Stimulated activated CD4-positive, alpha-beta T cell treated with anti-CD3 and anti-CD28 coated beads, Interleukin-12 subunit alpha, Interleukin-12 subunit beta, amount 100 ng/mL, for 48 hours (primary cell): Measurements from ENCODE around the gene FSTL1.

Experiments used
- DNase-seq, 3 donors: peaks; one replicate each; pipeline ENCODE4 v3.0.0-alpha.2; 2020; ENCODE audit warnings: low read depth in 2 of 3, low spot score in 1 of 3

FSTL1 gene

GRCh38 chr3:120450600-120451271 is at the start of gene FSTL1:
Gene FSTL1 (minus strand): TSS chr3:120450992. CDS start chr3:120450746, 246 bp downstream.
- peak in 1 of 3 donors; percentile 0 for DNase-seq

- no peak for DNase-seq
Observed at GRCh38 chr3:120498556-120499346, 48.0 kb upstream of the FSTL1 start.

DNA sequence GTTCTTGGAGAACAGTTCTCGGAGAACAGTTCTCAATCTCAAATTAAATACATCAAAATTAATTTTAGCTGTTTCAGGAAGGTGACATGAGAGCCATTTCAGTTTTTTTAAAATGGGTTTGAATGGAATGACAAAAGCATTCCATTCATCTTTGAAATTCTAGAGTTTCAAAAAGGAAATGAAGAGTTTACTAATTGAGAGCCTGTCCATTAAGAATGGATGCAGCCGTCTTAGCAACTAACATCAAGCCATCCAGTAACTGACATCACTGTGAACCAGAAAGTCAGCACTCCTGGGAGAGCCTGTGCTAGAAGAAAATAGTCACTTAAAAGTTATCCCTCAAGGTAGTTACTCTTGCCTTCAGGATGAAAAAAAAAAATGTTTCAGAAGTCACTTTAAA is 47.0 kb upstream of the FSTL1 start:
- no peak for DNase-seq

GRCh38 chr3:120497336-120497735 is 46.5 kb upstream of the FSTL1 start:
- no peak for DNase-seq

DNA sequence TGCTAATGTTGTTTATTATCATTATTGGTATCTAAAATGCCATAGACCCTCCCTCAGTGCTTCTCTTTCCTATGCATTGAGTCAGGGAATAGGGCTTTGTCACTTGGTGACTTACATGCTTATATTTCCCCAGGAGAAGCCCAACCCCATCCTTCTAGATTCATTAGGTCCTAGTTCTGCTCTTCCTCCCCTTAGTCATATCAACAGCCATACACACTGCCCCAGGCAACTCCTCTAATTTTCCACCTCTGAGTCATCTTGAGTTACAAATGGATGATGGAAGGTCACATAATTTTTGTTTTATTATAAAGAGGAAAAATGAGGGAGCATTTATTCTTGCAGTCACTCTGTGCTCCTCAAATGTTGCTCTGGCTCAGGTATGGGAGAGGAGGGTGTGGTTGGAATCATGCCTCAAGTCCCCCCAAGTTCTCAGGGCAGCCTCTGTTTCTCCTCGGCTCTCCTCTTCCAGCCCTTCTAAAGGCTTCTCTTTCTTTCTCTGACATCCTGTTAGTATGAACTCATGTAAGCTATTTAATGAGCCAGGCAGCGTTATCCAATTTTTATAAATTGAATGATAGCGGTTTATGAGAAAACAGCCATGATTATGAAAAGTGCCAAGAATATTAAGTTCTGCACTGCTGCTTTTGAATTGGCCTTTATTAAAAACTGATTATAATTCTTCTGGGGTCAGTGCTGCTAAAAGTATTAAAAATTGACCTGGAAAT is 45.6 kb upstream of the FSTL1 start:
- no peak for DNase-seq

DNA sequence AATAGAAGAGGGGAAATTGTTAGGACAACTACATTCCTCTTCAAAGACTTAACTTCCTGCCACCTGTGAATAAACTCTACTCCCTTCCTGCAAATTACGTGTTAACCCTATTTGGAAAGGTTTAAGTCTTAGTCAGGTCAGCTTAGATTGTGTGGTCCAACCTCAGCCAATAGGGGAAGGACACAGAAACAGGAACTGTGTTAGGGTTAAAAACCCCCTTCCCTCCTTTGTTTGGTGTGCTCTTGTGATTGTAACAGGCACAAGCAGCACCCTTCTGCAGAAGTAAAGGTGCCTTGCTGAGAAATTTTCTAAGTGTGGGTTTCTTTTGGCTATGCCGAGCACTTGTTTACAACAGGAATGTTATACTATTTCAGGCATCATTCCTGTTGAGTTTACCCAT is 45.0 kb upstream of the FSTL1 start:
- no peak for DNase-seq

DNA sequence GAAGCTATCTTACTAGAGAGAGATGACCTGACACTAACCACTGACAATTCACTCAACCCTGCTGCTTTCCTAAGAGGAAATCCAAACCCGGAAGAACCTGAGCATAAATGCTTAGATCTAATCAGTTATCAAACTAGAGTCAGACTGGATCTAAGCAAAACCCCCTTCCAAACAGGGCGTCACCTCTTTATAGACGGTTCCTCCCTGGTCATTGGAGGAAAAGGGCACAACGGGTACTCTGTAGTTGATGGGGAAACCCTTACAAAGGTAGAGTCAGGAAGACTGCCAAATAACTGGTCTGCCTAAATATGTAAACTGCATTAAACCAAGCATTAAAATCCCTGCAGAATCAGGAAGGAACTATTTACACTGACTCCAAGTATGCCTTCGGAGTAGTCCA is 41.3 kb upstream of the FSTL1 start:
- DNase-seq, result no peak

DNA sequence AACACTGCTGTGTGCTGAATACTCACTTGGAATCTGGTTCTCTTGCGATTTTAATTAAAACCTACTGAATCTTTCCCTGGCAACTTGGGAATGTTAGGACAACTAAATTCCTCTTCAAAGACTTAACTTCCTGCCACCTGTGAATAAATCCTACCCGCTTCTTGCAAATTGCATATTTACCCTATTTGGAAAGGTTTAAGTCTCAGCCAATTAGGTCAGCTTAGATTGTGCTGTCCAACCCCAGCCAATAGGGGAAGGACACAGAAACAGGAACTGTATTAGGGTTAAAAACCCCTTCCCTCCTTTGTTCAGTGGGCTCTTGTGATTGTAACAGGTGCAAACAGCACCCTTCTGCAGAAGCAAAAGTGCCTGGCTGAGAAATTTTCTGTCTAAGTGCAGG is 38.6 kb upstream of the FSTL1 start:
- DNase-seq, result no peak

DNA sequence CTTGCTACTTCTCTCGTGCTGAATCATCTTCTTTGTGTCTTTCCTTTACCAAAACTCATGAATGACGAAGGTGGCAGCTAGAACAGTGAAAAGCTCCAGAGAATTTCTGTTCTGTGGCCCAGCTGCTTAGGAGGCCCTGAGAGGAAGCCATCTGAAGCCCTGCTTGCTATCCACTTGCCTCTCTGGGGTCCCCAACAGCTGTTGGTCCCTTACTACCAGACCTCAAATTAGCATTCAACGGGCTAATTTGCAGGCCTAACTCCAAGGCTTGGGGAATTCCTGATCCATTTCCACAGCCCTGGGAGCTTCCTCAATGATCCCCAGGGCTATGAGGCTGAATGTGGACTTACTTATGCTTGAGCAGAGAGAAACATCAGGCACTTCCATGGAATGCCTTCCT is 37.5 kb upstream of the FSTL1 start:
- DNase-seq, result no peak

GRCh38 chr3:120487191-120487650 is 36.4 kb upstream of the FSTL1 start:
- DNase-seq, result no peak

DNA sequence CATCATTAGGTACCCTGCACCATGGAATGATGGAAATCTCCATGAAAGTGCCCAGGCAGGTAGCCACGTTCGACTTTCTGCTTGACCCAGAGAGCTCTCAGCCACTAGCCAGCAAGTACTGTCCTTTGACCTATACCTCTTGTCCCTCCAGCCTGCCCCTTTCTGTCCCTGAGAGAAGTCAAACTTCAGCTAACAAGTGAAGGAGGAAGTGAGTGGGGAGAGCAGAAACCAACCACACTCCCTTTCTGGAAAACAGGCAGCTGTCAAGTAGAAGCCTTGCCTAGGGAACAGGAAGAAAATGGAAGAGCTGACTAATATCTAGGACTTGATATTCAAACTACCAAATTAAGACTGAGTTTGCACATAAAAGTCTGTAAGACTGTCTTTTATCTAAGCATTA is 30.3 kb upstream of the FSTL1 start:
- DNase-seq, result no peak

- no peak for DNase-seq
Observed at GRCh38 chr3:120477781-120478180, 27.0 kb upstream of the FSTL1 start.

DNA sequence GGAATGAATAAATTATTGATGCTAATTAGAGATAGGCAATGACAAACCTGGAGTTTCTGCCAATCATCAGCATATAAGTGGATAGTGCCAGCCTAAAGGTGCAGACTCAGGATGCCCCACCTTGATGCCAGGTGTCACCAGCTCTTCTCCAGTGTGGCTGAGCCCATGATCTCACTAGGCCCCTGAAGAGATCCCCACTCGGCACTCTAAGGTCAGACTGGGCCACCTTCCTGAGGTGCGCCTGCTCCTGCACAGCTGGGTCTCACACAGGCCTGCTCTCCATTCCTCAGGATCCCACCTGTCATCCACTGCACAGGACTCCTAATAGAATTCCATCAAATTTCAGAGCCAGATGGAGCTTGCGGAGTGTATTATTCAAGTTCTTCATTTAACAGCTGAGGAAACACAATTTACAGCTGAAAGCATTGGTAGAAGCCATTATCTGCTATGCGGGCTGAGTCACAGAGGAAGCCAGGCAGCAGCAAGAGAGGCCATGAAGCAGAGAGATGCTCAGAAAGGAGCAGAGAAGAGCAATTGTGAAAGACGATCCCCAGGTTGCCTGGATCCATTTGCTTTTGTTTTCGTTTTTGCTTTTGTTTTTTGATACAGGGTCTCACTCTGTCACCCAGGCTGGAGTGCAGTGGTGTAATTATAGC is 25.1 kb upstream of the FSTL1 start:
- DNase-seq, result no peak

DNA sequence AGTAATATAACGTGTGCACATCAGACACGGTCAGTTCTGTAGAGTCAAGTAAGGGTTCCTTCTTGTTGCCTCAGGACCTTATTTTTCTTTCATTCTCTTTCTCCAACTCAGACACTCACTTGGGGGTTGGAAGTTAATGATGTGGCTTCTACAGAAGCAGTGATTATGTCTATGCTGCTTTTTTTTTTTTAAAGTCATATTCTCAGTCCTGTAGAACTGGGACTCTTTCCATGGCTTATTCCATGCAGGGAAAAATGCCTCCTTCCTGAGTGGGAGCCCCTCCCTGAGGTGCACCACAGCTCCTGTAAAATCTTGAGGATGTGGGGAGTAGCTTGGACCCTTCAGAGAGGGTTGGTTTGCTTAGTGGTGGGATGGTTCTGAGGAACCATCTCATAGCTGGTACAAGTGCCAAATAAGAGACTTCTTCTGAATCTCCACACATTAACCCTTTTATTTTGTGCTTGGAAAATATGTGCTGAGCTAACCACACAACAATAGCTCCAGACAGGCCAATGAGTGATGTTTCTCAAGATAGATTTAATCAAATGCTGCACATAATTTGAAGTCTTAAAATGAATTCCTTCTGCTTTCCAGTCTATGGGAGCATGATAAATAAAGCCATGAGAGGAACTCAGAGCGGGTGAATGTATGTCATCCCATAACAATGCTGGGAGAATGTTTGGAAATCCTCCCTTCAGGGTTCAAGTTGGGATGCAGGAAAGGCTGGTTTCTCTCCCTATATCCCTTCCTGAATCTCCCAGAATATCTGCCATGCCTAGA is 23.3 kb upstream of the FSTL1 start:
- DNase-seq, result no peak

- DNase-seq, result no peak
Observed at GRCh38 chr3:120473389-120473788, 22.6 kb upstream of the FSTL1 start.

DNA sequence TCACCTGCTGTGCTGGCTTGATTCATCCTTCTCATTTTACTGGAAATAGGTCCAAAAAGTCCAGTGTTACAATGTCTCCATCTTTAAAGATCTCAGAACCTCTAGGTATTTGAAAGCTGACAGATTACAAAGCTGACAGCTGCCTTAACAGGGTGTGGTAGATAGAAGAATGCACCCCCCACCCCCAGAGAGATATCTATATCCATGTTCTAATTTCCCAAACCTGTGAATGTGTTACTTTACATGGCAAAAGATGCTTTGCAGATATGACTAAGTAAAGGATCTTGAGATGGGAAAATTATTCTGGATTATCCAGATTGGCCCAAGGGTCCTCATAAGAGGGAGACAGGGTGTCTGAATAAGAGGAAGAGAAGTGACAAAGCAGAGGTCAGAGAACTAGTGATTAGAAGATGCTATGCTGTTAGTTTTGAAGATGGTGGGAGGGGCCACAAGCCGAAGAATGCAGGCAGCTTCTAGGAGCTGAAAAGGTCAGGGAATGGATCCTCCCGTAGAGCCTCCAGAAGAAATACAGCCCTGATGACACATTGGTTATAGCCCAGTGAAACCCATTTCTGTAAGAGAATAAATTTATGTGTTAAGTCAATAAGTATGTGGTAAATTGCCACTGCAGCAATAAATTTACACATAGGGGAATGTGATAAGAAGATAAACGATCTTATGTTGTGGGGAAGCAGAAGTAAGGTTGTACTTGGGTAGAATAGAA is 21.5 kb upstream of the FSTL1 start:
- no peak for DNase-seq

GRCh38 chr3:120471643-120472042 is 20.9 kb upstream of the FSTL1 start:
- DNase-seq, result no peak

DNA sequence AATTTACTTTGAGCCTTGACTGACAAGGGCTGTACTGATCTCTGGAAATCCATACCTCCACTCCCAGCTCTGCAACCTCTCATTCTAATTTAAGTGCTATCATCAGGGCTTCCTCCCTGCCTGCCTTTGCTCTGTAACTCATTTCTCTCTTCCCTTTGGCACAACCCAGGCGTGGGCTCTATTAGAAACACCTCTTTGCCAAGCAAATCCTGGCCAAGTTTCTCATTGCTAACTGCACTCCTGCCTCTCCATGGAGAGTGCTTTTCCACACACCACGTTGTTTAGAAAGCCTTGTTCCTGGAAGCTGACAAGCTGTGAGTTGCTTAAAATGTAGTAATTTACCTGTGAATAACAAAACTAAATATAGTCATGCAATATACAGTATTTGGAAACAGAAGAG is 20.1 kb upstream of the FSTL1 start:
- DNase-seq, result no peak

- no peak for DNase-seq
Observed at GRCh38 chr3:120469882-120470301, 19.1 kb upstream of the FSTL1 start.

GRCh38 chr3:120469440-120469839 is 18.6 kb upstream of the FSTL1 start:
- DNase-seq, result no peak
